Measurements from ENCODE around the gene PDE4C. TPM values are rescaled to one million over a fixed set of nuclear protein-coding genes. Genes with fewer than 3 reads are reported as not detected.

The PDE4C gene
- total RNA-seq, 3 donors from 2014 or later: 2.5 to 7.7 (median 6.2) TPM

DNA sequence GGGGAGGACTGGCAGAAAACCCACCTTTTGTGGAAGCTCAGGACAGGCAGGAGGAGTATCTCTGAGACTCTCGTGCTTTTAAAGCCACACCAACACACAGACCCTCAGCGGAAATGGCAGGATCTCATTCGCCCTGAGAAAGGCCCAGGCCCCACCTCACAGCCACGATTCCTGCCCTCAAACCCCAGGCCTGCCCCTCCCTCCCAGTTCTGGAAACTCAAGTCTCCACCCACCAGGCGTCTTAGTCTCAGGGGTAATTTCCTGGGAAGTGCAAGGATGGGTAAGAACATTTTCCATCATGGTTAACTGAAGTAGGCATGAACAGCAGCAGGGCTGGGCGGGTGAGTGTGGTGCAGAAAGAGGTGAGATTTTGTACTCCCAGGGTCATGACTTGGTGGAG, 8.0 kb upstream of the PDE4C start:
- no peak for TF ChIP-seq CTCF (IDR thresholded peaks at IDR 0.05)
- intact Hi-C loops (cut with DNase I, micrococcal nuclease): no loop called here
- ATAC-seq (no peak), DNase-seq (no peak)
- no peaks in the 10 kb centered on the region for H3K4me1 ChIP-seq (ENCODE audit: low read depth)
- H3K4me3 ChIP-seq: no peak overlapping the region
- H3K36me3 ChIP-seq (ENCODE audit: low read depth): no peaks in the 10 kb centered on the region
- no peaks in the 10 kb centered on the region for H3K9me3 ChIP-seq

GRCh38 chr19:18233224-18233825, 7.1 kb upstream of the PDE4C start:
- Histone ChIP-seq H3K9me3 (no peaks in the 10 kb centered on the region), H3K4me3 (no peak overlapping the region), H3K36me3 (ENCODE audit: low read depth) (no peaks in the 10 kb centered on the region), H3K4me1 (ENCODE audit: low read depth) (no peaks in the 10 kb centered on the region)
- DNase-seq: peak in 2 of 3 donors; percentile 64 to 66
- TF ChIP-seq CTCF (IDR thresholded peaks at IDR 0.05): no peak
- intact Hi-C loops (cut with DNase I, micrococcal nuclease): no loop called here
- peak; percentile 68 for ATAC-seq

- Histone ChIP-seq H3K9me3 (no peaks in the 10 kb centered on the region), H3K4me3 (no peak overlapping the region), H3K36me3 (ENCODE audit: low read depth) (no peaks in the 10 kb centered on the region), H3K4me1 (ENCODE audit: low read depth) (no peaks in the 10 kb centered on the region)
- no peak for ATAC-seq
- intact Hi-C loops (cut with DNase I, micrococcal nuclease): no loop called here
- DNase-seq: no peak
- no peak for TF ChIP-seq CTCF (IDR thresholded peaks at IDR 0.05)
These were observed 6.4 kb upstream of the PDE4C start for GRCh38 chr19:18232540-18233223.

GRCh38 chr19:18231775-18232174, 5.5 kb upstream of the PDE4C start:
- intact Hi-C loops (cut with DNase I, micrococcal nuclease): no loop called here
- Histone ChIP-seq H3K9me3 (no peaks in the 10 kb centered on the region), H3K4me3 (no peak overlapping the region), H3K36me3 (ENCODE audit: low read depth) (no peaks in the 10 kb centered on the region), H3K4me1 (ENCODE audit: low read depth) (no peaks in the 10 kb centered on the region)
- no peak for DNase-seq
- no peak for TF ChIP-seq CTCF (IDR thresholded peaks at IDR 0.05)
- ATAC-seq: no peak

GRCh38 chr19:18230941-18231734, 4.9 kb upstream of the PDE4C start:
- intact Hi-C loops (cut with DNase I, micrococcal nuclease): no loop called here
- Histone ChIP-seq H3K9me3 (no peaks in the 10 kb centered on the region), H3K36me3 (ENCODE audit: low read depth) (no peaks in the 10 kb centered on the region), H3K4me1 (ENCODE audit: low read depth) (peaks cover under 1% of the 10 kb centered on the region), H3K4me3 (no peak overlapping the region)
- no peak for TF ChIP-seq CTCF (IDR thresholded peaks at IDR 0.05)
- DNase-seq: no peak
- ATAC-seq: peak; percentile 15
